ENCODE measurements around the gene LARP6.
A peak's percentile ranks its signal among the peaks of the same experiment; 100 is the strongest.
"Not testable (repeated sequence)": the region's sequence is repeated elsewhere in the genome, so short reads cannot be mapped to it uniquely, and the experiment has no call there.

LARP6 gene

DNA sequence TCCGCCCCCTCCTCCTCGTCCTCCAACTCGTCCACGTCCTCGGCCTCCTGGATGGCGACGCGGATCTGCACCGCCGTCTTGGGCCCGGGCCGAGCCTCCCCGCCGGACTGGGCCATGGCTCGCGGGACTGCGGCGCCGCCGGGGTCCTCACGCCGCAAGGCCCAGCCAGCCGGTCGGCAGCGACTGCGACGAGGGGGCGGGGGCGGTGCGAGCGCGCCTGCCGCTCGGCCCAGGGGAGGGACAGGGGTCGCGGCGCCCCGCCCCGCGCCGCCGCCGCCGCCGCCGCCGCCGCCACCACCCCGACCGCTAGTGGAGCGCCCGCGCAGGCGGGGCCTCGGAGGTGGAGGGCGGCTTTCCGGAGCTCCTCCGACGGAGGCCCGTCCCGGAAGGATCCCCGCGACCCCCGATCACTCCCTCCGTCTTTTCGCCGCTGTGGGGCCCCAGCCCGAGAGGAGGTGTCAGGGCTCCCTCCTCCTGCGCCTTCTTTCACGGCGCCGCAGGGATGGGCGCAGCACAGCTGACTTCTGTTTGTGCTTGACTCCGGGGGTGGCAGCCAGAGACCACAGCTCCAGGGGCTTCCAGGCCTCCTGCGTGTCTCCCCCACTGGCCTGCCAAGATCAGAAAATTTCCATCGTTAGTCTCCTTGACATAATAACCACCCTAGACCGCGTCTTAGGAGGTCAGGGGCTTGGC, at the start of gene LARP6:
LARP6 (minus strand) TSS at position 185 of the 693 bp plus-strand sequence; CDS start at position 116, 69 bp downstream.
- peak in 1 of 2 donors; percentile 1 for DNase-seq (ENCODE audit: low read depth in 2 of 2)

DNA sequence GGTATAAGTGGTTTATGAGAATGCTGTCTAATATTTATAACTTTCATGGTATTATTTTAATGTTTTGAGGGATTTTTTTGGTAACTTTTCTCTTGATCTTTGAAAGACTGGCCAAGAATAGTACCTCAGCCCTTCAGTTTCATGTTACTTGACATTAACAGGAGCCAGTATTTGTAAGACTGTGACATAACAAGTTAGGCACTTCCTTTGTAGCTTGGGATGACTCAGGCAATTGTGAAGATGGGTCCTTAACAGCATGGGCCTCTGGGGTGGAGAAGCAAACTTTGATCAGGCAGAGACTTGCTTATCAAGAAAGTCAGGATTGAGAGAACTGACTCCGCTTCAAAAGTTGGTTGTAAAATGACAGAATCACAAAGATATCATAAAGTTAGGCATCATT, 48.1 kb upstream of the LARP6 start:
- DNase-seq (ENCODE audit: low read depth in 2 of 2) = no peak

DNA sequence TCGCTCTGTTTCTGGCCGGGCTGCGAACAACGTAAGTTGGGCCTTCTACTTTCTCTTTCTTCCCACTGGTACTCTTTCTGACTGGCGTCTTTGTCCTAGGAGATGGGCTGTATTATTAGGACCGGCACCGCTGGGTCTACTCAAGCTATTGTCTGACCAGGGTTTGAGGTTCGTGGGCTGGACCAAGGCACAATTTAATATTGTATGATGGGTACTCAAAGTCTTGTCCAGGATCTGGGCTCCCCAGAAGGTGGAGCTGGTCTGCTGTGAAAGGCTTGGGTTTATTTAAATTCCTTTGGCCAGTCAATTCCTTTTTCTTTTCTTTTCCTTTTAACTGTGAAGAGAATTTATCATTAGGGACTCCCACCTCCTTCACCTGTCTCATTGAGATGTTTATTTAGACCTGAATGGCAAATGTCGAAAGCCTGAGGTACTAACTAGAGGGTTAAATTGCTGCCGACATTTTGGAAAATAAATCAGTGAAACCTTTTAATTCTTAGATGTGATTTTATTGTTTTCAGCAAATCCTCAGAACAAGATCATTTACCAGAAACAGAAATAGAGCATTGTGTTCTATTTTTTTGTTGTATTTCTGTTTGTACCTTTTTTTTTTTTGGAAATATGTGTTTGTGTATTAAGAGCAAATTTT, 39.1 kb upstream of the LARP6 start:
- DNase-seq (ENCODE audit: low read depth in 2 of 2) = no peak

DNA sequence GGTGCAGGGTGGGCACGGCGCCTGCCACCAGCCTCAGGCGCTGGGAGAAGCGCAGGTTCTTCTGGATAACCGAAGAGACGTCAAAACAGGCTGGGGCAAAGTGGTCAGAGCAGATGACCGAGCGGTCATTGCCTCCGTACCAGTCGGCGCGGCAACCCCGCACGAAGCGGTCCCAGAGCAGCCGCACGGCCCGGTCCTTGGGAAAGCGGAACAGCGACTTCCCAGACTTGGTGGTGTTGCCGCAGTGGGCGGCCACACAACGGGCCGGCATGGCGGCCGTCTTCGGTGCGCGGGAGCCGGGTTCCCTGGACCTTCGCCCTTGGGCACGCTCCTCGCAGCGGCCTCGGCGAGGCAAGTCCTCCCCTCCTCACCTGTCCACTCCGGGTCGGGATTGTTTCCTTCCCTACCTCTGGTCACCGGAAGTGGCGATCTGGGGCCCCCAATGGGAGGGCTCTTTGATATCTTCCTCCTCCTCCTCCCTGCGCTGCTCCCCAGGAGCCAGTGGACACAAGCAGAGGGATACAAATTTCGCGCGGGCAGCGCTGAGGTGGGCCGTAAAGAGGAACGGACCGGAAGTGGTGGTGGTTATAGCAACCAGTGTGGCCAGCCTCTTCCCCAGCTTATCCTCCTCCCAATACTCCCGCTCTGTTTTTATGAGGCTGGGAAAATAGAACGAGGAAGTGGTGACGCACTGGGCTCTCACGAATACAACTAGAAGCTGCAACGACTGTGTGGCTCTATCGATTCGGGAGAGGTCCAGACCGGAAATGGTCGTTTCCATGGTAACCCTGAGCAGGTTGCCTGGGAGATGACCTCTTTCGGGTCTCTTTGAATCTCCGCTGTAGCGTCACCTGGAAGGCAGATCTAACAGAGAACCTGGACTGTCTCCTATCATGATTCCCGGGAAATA, 38.3 kb upstream of the LARP6 start, which contains the start of the genes LRRC49 and THAP10:
LRRC49 (plus strand) TSS at position 825 of the 910 bp plus-strand sequence; CDS start at position 894, 69 bp downstream.
THAP10 (minus strand) TSS at position 432 of the 910 bp plus-strand sequence; CDS start at position 271, 161 bp downstream.
- no peak for DNase-seq (ENCODE audit: low read depth in 2 of 2)

DNA sequence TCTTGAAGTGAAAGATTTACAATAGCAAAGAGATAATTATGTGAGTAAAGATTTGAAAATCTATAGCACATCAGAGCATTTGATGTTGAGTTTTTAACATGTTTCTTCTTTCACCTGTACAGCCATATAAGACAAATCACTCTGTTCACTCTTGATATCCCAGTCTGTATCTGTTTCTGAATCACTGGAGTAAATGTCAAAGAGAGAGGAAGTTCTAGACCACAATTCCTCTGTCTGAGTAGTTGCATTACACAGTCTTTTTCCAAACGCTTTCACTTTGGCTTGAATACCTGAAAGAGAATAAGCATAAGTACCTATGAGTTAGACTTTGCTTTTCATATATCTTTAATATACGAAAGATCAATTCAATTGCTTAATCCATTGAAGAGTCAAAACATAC, 28.4 kb upstream of the LARP6 start:
- no peak for DNase-seq (ENCODE audit: low read depth in 2 of 2)

DNA sequence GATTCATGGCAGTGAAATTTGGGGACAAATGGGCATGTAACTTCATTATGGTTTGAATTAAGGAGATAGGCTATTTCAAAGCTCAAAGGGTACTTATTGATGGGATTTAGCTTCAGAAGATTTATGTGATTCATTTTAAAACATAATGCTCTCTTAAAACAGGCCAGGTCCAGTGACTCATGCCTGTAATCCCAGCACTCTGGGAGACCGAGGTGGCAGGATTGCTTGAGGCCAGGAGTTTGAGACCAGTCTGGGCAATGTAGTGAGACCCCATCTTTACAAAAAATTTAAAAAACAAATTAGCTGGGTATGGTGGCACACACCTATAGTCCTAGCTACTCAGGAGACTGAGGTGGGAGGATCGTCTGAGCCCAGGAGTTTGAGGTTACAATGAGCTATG, 26.8 kb upstream of the LARP6 start:
- no peak for DNase-seq (ENCODE audit: low read depth in 2 of 2)

DNA sequence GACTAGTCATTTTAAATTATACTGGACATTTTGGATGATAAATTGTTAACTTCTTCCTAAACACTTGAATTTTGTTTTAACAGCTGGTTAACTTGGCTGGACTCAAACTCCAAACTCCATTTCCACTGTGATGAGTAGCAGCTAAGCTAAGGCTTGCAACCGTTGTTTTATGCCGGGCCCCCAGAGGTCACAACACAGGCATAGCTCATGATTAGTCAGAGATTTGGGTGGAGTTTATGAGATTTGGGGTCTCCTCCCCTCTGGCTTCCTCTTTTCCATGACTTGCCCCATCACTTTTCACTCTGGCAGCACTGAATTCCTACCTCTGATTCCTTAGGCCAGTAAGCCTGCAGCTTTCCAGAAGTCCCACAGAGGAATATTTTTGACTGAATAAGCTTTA, 25.4 kb upstream of the LARP6 start:
- no peak for DNase-seq (ENCODE audit: low read depth in 2 of 2)

DNA sequence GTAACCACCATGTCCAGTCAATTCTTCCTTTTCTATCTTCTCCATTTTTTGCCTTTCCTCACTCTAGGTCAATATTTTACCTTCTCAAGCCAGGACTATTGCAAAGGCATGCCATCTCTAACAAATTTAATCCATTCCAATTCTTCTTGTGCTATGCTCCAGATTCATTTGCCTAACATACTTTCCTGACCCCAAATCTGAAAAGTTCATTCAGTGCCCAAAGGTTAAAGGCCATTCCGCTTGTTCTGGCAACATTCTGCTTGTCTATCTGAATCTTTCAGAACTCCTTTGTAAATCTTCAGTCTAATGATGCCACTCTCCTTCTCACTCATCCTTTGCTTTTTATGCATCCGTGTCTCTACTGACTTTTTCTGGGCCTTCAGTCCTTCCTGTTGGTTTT, 22.7 kb upstream of the LARP6 start:
- no peak for DNase-seq (ENCODE audit: low read depth in 2 of 2)

DNA sequence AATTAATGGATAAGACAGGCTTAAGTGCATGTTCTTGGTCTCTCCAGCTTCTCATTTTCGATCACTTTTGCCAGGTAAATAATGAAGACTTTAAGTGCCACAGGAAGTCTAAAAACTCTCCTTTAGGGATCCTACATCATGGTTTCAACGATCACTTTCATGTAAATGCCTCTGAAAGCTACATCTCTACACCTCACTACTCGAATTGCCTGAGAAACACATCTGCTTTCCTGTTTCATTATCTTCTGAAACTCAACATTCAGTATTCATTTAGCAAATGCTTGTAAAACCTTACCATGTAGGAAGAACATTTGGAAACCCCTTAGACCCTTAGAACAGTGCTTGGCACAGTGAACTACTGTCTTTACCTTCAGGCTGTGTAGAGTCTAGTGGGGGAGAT, 22.1 kb upstream of the LARP6 start:
- no peak for DNase-seq (ENCODE audit: low read depth in 2 of 2)

DNA sequence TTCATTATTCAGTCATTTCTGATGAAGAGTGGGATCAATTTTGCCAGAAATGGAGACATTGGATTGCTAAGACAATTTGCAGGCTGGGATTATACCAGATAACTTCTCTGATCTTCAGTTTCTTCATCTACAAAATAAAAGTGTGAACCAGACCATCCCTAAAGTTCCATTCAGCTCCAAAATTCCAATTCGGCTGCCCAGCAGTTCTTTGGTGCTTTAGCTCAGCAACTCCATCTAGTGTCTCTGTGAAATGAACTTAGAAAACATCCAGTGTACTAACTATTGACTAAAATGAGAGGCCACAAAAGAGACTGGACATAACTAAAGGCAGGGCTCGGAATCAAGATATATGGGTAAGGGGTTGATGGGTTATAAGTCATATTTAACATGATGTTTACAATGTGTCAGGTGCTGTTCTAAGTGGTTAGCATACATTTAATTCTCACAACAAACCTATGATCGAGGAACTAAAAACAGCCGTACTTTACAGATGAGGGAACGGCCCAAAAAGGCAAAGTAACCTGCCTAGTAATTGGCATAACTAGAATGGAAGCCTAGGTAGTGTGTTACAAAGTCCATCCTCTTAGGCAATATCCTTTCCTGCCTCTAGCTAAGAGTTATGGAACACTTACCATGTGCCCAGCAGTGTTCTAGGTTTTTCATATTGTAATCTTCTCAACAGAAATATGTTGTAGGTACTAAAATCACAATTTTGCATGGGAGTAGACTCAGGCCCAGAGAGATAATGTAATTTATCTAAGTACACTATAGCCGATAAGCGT, 21.2 kb upstream of the LARP6 start:
- DNase-seq (ENCODE audit: low read depth in 2 of 2) = no peak

DNA sequence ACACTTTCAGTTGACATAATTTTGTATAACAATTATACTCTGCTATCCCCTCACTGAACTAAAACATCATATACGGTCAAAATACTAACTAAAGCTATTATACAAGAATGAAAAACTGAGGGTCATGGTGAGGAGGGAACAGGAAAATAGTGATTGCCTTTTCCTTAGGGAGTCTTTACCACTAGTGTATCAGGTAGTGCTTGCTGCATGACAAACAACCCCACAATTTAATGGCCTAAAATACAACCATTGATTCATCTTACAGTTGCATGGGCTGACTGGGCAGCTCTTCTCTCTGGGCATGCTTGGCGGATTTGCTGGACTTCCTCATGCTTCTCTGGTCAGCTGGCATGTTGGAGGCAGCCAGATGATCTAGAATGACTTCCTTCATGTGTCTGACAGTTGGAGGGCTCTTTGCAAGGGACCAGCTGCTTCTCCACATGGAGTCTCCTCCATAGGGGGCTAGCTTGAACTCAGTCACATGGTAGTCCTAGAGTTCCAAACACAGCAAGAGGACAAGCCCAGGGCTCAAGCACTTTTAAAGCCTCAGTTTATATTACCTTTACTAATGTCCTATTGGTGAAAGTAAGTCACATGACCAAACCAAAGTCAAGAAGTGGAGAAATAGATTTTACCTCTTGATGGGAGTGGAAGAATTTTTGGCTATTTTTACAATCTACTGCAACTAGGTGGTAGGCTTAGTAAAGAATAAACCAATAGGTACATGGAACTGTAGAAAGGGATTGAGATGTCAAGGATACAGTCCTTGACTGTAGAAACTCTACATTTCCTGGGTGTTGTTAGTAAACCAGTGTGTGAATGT, 19.5 kb upstream of the LARP6 start:
- no peak for DNase-seq (ENCODE audit: low read depth in 2 of 2)

DNA sequence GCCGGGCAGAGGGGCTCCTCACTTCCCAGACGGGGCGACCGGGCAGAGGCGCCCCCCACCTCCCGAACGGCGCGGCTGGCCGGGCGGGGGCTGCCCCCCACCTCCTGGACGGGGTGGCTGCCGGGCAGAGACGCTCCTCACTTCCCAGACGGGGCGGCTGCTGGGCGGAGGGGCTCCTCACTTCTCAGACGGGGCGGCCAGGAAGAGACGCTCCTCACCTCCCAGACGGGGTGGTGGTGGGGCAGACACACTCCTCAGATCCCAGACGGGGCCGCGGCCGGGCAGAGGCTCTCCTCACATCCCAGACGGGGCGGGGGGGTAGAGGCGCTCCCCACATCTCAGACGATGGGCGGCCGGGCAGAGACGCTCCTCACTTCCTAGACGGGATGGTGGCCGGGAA, 17.5 kb upstream of the LARP6 start:
- not testable (repeated sequence) for DNase-seq (ENCODE audit: low read depth in 2 of 2)

DNA sequence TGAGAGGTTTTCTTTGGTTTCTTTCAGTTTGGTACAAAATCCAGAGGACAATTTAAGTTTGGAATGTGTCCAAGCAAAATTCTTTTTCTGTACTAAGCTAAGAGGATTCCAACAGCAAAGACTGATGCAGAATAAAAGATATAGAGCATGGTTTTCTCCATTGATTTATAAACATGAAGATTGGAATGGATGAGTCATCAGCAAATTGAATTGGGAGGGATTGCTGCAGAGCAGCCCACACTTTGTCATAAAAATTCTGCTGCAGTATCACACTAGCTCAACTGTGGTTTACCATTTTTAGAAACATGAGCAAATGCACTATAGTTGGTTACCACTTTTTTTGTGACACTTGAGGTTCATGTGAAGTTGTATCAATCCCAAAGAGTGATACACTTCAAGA, 16.1 kb upstream of the LARP6 start:
- no peak for DNase-seq (ENCODE audit: low read depth in 2 of 2)

DNA sequence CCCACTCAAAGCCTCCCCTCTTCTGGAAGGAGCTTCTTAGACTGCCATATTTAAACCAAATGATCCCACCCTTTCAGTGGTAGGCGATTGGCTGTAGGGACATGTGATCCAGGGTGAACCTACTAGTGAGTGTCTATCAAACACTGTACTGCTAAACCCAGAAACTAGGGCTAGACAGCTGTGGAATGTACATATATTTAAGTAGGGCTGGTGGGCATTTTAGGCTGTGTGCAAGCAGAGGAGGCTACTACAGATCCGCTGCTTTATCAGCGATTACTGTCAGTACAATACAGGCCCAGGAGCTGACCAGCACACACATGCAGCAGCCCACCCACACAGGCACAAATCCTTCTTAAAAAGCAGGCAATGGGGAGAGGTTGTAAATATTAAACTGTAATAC, 15.4 kb upstream of the LARP6 start:
- no peak for DNase-seq (ENCODE audit: low read depth in 2 of 2)

DNA sequence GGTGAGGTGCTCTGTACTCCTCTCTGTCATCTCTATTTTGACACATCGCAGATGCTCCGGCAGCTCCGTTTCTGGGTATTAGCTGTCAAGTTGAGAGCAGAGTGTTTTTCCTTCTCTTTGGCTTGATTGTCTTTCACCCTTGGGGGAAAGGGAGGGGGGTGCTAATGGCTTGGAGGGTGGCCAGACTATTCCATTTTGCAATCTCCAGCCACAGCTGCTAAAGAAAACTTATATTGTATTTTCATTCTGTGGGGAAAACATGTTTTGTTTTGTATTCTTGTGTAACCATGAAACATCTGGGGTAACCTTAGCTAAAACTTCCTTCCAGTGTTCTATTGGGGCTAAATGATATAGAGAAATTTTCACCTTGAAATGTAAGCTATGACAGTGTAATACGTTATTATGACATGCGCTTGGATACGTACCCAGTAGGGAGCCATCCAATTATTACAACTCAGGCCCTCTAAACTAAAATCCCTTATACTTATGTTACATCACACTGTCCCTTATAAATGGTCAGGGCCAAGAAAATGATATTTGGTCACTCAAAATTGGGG, 14.0 kb upstream of the LARP6 start:
- no peak for DNase-seq (ENCODE audit: low read depth in 2 of 2)

DNA sequence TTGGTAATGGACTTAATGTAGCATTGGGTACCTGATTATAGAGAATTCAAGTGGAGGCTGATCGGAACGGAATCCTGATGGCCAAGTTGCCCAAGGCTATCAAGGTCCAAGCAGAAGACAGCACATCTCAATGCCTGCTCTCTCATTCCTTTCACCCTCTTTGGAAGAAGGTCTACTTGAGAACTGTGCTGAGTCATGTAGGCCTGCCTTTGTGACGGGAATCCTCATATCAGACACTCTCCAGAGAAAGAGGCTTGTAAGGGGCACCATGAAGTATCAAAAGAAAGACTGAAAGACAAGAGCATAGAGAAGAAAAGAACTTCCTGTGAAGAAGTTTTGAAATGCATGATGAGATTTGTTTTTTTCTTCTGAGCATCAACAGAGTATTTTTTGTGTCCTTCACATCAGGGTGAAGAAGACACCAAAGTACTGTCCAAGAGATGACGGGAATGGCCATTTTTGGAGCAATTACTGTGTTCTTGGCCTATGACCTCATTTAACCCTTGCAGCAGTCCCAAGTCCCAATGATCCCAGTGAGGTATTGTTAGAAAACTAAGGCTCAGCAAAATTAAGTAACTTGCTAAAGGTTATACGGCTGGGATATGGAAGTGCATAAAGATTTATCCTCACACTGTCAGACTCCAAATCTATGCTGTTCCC, 13.2 kb upstream of the LARP6 start:
- no peak for DNase-seq (ENCODE audit: low read depth in 2 of 2)

DNA sequence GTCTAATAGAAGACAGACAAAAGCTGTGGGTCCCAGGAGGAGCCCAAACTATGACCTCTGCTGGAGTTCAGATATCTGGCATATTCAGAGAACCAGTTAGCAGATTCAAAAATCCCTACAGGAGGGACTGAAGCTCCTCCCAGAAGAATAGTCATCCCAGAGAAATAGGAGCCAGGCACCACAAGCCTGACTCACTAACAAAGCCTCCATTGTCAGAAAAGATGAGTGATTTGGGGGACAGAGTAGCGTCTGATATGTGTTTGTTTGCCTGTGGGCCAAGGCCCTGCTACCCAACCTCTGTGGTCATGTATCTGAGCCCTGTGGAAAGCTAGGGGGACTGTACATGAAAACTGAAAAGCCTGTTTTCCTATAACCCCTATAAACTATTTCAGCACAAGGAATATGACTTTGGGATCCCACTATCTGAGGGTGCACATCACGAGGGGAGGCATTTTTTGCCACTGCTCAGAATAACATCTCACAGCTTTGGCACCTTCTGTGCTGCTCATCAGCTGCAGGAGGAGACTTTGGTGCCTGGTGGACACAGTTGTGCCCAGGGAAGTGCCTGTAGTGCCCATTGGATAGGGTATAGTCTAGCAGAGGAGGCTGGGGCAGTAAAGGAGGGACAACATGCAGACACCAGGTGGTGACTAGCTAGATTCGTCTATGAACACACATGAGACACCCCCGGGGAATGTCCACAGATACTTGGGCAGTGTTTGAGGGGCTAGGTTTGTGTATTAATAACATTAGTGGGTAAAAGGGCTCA, 9.7 kb upstream of the LARP6 start:
- DNase-seq (ENCODE audit: low read depth in 2 of 2) = no peak

DNA sequence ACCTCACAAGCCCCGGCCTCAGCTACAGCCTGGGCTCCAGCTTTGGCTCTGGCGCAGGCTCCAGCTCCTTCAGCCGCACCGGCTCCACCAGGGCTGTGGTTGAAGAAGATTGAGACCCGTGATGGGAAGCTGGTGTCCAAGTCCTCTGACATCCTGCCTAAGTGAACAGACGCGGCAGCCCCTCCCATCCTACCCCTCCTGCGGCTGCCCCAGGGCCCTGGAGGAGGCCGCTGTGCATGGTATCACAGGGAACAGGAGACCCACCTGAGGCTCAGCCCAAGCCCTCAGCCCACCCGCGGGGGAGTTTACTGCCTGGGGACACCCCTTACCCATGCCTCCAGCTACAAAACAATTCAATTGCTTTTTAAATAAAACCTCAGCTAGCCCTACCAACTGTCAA, 6.0 kb upstream of the LARP6 start:
- DNase-seq (ENCODE audit: low read depth in 2 of 2) = no peak

DNA sequence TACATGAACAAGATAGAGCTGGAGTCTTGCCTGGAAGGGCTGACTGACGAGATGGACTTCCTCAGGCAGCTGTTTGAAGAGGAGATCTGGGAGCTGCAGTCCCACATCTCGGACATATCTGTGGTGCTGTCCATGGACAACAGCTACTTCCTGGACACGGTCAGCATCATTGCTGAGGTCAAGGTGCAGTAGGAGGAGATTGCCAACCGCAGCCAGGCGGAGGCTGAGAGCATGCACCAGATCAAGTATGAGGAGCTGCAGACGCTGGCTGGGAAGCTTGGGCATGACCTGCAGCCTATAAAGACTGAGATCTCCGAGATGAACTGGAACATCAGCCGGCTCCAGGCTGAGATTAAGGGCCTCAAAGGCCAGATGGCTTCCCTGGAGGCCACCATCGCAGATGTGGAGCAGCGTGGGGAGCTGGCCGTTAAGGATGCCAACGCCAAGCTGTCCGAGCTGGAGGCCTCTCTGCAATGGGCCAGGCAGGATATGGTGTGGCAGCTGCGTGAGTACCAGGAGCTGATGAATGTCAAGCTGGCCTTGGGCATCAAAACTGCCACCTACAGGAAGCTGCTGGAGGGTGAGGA, 5.5 kb upstream of the LARP6 start:
- no peak for DNase-seq (ENCODE audit: low read depth in 2 of 2)

All from activated CD8-positive, alpha-beta memory T cell treated with anti-CD3 and anti-CD28 coated beads for 4 hours (primary cell).